Activated CD8-positive, alpha-beta T cell treated with anti-CD3 and anti-CD28 coated beads for 36 hours (primary cell): ENCODE measurements around the gene EFCAB11. TPM values are rescaled to one million over a fixed set of nuclear protein-coding genes. Genes with fewer than 3 reads are reported as not detected.
A peak's percentile ranks its signal among the peaks of the same experiment; 100 is the strongest.

Experiments used
- ATAC-seq: fragments of 200-7000 bp; cut with Tn5 transposase; one replicate; pipeline ENCODE4 v1.10.0; 2021; ENCODE audit warnings: mild to moderate bottlenecking, moderate library complexity
- CTCF ChIA-PET: fragments of 350-600 bp; sonication (Branson Sonifier 250); formaldehyde crosslinking; loops from one replicate; lab custom pipeline; 2021; ENCODE audit warnings: antibody characterized with exemption; lab: Charles Lee
- POLR2A ChIA-PET: fragments of 350-600 bp; sonication (Branson Sonifier 250); formaldehyde crosslinking; loops from one replicate; lab custom pipeline; 2021; ENCODE audit warnings: antibody characterized with exemption; lab: Charles Lee
- DNase-seq: peaks from one replicate; pipeline ENCODE4 v3.0.0-alpha.2; 2020
- H3K27ac Mint-ChIP-seq: one replicate; pipeline ENCODE4 v1.8.0; 2021; ENCODE audit warnings: mild to moderate bottlenecking, mixed read lengths
- H3K27me3 Mint-ChIP-seq: one replicate; pipeline ENCODE4 v1.8.0; 2021; ENCODE audit warnings: mixed read lengths
- H3K36me3 Mint-ChIP-seq: one replicate; pipeline ENCODE4 v1.8.0; 2021; ENCODE audit warnings: low read depth, mixed read lengths
- H3K4me1 Mint-ChIP-seq: one replicate; pipeline ENCODE4 v1.8.0; 2021; ENCODE audit warnings: low read depth, mixed read lengths
- H3K4me3 Mint-ChIP-seq: one replicate; pipeline ENCODE4 v1.8.0; 2021; ENCODE audit warnings: mild to moderate bottlenecking, moderate library complexity, mixed read lengths
- H3K9me3 Mint-ChIP-seq: one replicate; pipeline ENCODE4 v1.8.0; 2021; ENCODE audit warnings: mixed read lengths
- intact Hi-C: fragments of 100-400 bp; cut with micrococcal nuclease; formaldehyde crosslinking; loops from one replicate; pipeline ENCODE4 v1.10.0; 2022
- total RNA-seq, 2 experiments: library from RNA; stranded (reverse); gene quantifications; one replicate each; pipeline ENCODE4 v1.2.3, GENCODE V29; 2021
- TF ChIP-seq, protein P1 (sequence below): fragments of 200-600 bp; IDR thresholded peaks from one replicate; pipeline ENCODE4 v1.8.0; 2022; ENCODE audit warnings: antibody characterized with exemption, mild to moderate bottlenecking

Gene EFCAB11
- total RNA-seq, 2 experiments from 2014 or later, result 6.6 to 8.4 TPM

DNA sequence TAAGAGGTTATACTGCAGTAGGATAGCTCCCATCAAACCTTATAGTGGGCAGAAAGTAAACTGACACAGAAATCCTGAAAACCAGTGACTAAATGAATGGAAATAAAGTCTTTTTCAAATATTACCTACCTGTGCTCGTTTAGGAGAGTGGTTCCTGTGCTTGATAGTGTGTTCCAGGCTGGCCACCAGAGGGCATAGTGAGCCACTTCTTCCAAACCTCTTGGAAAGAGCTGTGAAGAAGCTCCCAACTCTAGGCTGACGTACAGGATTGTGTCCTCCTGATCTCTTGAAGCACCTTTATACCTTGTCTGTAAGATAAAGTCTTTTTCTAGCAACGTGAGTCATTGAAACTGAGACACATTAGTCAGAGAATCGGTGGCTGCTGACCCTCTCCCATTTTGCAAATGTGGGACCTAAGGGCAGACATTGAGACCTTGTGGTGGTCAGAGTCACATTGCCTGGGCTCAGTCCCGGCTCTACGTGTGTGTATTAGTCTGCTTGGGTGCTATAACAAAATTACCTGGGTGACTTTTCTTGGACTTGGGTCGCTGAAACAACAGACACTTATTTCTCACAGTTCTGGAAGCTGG lies 18.8 kb upstream of the EFCAB11 start:
- Mint-ChIP-seq H3K27ac (no peak overlapping the region), H3K36me3 (peaks cover 58% of the 10 kb centered on the region), H3K4me3 (no peak overlapping the region), H3K27me3 (no peaks in the 10 kb centered on the region), H3K4me1 (peaks cover 8% of the 10 kb centered on the region), H3K9me3 (no peaks in the 10 kb centered on the region)
- TF ChIP-seq, protein P1, sequence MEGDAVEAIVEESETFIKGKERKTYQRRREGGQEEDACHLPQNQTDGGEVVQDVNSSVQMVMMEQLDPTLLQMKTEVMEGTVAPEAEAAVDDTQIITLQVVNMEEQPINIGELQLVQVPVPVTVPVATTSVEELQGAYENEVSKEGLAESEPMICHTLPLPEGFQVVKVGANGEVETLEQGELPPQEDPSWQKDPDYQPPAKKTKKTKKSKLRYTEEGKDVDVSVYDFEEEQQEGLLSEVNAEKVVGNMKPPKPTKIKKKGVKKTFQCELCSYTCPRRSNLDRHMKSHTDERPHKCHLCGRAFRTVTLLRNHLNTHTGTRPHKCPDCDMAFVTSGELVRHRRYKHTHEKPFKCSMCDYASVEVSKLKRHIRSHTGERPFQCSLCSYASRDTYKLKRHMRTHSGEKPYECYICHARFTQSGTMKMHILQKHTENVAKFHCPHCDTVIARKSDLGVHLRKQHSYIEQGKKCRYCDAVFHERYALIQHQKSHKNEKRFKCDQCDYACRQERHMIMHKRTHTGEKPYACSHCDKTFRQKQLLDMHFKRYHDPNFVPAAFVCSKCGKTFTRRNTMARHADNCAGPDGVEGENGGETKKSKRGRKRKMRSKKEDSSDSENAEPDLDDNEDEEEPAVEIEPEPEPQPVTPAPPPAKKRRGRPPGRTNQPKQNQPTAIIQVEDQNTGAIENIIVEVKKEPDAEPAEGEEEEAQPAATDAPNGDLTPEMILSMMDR, result peak; percentile 66
- POLR2A ChIA-PET, result interaction anchor here (0.8 to 1.1 kb wide), 3 partner anchors 10 to 17 kb away, joined by 3 to 5 read pairs (median 3); no protein-coding TSS in a partner anchor
- DNase-seq (peak; percentile 62), ATAC-seq (peak; percentile 53)
- intact Hi-C loops, result no loop called here
- CTCF ChIA-PET, result interaction anchor here (0.7 to 9.6 kb wide), 26 partner anchors 8 to 814 kb away, joined by 3 to 76 read pairs (median 6); partner anchors contain the start of genes EFCAB11 and TDP1

DNA sequence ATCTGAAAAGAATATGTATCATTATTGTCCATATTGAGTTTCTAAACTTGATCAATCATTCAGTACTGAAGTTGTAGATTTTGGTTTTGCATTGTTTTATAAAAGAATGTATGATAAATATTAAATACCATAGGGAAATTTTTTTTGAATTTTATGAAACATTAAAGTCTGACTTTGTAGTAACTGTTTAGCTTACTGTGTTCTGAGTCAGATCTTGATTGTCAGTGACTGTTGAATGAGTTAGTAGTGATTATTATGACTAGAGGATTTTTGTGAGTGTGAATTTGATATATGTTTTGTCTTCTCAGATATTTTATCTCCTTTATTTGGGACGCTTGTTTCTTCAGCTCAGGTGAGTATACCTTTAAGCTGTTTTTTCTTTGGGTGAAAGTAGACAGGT lies 11.3 kb upstream of the EFCAB11 start:
- CTCF ChIA-PET, result interaction anchor here (1.8 to 2.0 kb wide), 2 partner anchors 11 to 27 kb away, joined by 4 to 8 read pairs; no protein-coding TSS in a partner anchor
- no peak for ATAC-seq
- no peak overlapping the region for H3K4me3 Mint-ChIP-seq
- no peak for DNase-seq
- no peaks in the 10 kb centered on the region for H3K27me3 Mint-ChIP-seq
- H3K36me3 Mint-ChIP-seq, result peaks cover 71% of the 10 kb centered on the region
- no peaks in the 10 kb centered on the region for H3K9me3 Mint-ChIP-seq
- POLR2A ChIA-PET, result interaction anchor here (1.3 kb wide), 1 partner anchor 9 kb away, joined by 6 read pairs; no protein-coding TSS in a partner anchor
- TF ChIP-seq, protein P1, result no peak
- peaks cover 36% of the 10 kb centered on the region for H3K4me1 Mint-ChIP-seq
- intact Hi-C loops, result no loop called here
- no peak overlapping the region for H3K27ac Mint-ChIP-seq

DNA sequence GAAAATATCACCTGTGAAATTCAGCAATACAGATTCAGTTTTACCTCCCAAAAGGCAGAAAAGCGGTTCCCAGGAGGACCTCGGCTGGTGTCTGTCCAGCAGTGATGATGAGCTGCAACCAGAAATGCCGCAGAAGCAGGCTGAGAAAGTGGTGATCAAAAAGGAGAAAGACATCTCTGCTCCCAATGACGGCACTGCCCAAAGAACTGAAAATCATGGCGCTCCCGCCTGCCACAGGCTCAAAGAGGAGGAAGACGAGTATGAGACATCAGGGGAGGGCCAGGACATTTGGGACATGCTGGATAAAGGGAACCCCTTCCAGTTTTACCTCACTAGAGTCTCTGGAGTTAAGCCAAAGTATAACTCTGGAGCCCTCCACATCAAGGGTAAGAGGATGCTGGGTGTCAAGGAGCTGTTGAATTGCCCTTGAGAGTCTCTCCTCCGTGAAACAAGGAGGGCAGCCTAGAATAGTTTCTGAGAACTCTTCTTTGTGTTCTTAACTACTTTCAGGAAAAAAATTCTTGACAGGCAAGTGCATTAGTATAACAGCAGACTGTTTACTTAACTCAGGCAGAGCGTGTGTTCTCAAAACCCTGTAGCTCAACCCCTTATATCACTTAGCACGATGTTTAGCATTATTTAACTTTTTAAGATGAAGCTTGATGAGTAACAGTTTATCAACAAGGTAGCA lies 8.9 kb upstream of the EFCAB11 start:
- H3K4me1 Mint-ChIP-seq, result peaks cover 59% of the 10 kb centered on the region
- H3K27me3 Mint-ChIP-seq, result no peaks in the 10 kb centered on the region
- DNase-seq (no peak), ATAC-seq (no peak)
- H3K4me3 Mint-ChIP-seq, result no peak overlapping the region
- H3K36me3 Mint-ChIP-seq, result peaks cover 76% of the 10 kb centered on the region
- H3K27ac Mint-ChIP-seq, result no peak overlapping the region
- POLR2A ChIA-PET, result interaction anchor here (0.6 to 1.4 kb wide), 4 partner anchors 9 to 28 kb away, joined by 3 to 4 read pairs (median 4); partner anchors contain the start of gene EFCAB11
- TF ChIP-seq, protein P1, result no peak
- H3K9me3 Mint-ChIP-seq, result peaks cover 5% of the 10 kb centered on the region
- CTCF ChIA-PET, result interaction anchor here (1.0 to 8.9 kb wide), 2 partner anchors 10 to 24 kb away, joined by 3 to 59 read pairs; no protein-coding TSS in a partner anchor
- intact Hi-C loops, result no loop called here

DNA sequence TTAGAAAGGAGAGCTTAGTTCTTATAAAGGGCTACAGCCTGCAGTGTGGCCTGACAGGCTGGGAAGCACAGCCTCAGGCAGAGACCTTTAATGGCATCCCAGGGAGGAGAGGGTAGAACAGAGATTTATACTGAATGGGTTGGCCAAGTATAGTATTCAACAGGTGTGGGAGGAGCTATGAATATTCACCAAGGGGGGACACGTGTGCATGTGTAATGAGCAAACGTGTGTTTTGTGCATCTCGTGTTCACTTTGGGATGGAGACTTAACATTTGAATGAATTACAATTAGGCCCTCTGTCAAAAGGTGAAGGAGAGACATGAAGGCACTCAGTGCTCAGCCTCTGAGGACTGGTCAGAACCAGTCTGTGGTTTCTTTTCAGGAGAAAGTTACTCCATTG lies 6.4 kb upstream of the EFCAB11 start:
- peaks cover 77% of the 10 kb centered on the region for H3K4me1 Mint-ChIP-seq
- ChIA-PET POLR2A (interaction anchor here (0.6 to 1.5 kb wide), 4 partner anchors 9 to 274 kb away, joined by 3 to 4 read pairs (median 4); no protein-coding TSS in a partner anchor), CTCF (interaction anchor here (1.2 to 8.9 kb wide), 3 partner anchors 10 to 22 kb away, joined by 3 to 59 read pairs (median 26); no protein-coding TSS in a partner anchor)
- no peak for DNase-seq
- peak overlapping the region; percentile 81 for H3K27ac Mint-ChIP-seq
- ATAC-seq, result no peak
- TF ChIP-seq, protein P1, result no peak
- no peaks in the 10 kb centered on the region for H3K27me3 Mint-ChIP-seq
- no peak overlapping the region for H3K4me3 Mint-ChIP-seq
- peaks cover 8% of the 10 kb centered on the region for H3K9me3 Mint-ChIP-seq
- intact Hi-C loops, result no loop called here
- peaks cover 78% of the 10 kb centered on the region for H3K36me3 Mint-ChIP-seq
